Sigmoid colon (tissue), 4 donors: ENCODE data around the gene CLCN4.

Source experiments
- EP300 ChIP-seq, 4 donors: sonication (generic); formaldehyde crosslinking; IDR thresholded peaks; one replicate each; pipeline ENCODE4 v1.6.1; 2017; ENCODE audit warnings: antibody characterized with exemption in 4 of 4
- POLR2A ChIP-seq, 2 donors: fragments of 450-650 bp; IDR thresholded peaks; one replicate each; pipeline ENCODE4 v1.6.1; 2016; ENCODE audit warnings: antibody characterized with exemption in 2 of 2, mild to moderate bottlenecking in 2 of 2, moderate library complexity in 2 of 2
- POLR2AphosphoS5 ChIP-seq, 4 donors: sonication (generic); formaldehyde crosslinking; IDR thresholded peaks; one replicate each; pipeline ENCODE4 v1.6.1; 2017; ENCODE audit warnings: antibody characterized with exemption in 4 of 4
- TF ChIP-seq, protein P1 (sequence below), 4 experiments: fragments of 450-650 bp in 3 of 4; fragments of 200-600 bp in 1 of 4; IDR thresholded peaks; one replicate each; pipeline ENCODE4 v1.5.1; 2016 to 2019; ENCODE audit warnings: antibody characterized with exemption in 4 of 4, mild to moderate bottlenecking in 3 of 4, moderate library complexity in 2 of 4

DNA sequence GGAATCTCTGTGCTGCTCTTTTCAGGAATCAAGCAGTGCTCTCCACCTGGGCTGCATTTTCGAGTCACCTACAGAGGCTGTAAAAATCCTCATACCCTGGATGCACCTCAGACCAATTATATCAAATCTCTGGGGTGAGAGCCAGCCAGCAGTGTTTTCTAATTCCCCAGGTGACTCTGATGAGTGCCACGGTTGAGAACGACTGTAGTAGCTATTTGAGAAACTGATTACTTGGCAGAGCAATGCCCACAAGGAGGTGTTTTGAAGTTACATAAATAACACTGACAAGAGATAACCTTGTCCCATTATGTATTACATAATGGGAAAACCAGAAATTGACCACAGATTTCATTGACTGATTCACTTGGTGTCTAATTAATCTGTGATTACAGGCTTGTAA lies 46.8 kb downstream of the CLCN4 start:
- TF ChIP-seq POLR2A (IDR thresholded peaks at IDR 0.05) = no peak
- TF ChIP-seq, protein P1, sequence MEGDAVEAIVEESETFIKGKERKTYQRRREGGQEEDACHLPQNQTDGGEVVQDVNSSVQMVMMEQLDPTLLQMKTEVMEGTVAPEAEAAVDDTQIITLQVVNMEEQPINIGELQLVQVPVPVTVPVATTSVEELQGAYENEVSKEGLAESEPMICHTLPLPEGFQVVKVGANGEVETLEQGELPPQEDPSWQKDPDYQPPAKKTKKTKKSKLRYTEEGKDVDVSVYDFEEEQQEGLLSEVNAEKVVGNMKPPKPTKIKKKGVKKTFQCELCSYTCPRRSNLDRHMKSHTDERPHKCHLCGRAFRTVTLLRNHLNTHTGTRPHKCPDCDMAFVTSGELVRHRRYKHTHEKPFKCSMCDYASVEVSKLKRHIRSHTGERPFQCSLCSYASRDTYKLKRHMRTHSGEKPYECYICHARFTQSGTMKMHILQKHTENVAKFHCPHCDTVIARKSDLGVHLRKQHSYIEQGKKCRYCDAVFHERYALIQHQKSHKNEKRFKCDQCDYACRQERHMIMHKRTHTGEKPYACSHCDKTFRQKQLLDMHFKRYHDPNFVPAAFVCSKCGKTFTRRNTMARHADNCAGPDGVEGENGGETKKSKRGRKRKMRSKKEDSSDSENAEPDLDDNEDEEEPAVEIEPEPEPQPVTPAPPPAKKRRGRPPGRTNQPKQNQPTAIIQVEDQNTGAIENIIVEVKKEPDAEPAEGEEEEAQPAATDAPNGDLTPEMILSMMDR (IDR thresholded peaks at IDR 0.05) = no peak
- TF ChIP-seq EP300 (IDR thresholded peaks at IDR 0.05) = no peak
- TF ChIP-seq POLR2AphosphoS5 (IDR thresholded peaks at IDR 0.05) = no peak
